Heart right ventricle (tissue), 16 donors: ENCODE data around the gene INO80C. TPM values are rescaled to one million over a fixed set of nuclear protein-coding genes. Genes with fewer than 3 reads are reported as not detected.

Experiments used
- ATAC-seq, 8 donors: fragments of 200-7000 bp; cut with Tn5 transposase; one replicate each; pipeline ENCODE4 v1.9.1; 2020; ENCODE audit warnings: mild to moderate bottlenecking in 8 of 8, moderate library complexity in 8 of 8, moderate number of reproducible peaks in 1 of 8
- DNase-seq, 2 donors: peaks; one replicate each; pipeline ENCODE4 v3.0.0-alpha.2; 2020
- H3K27ac ChIP-seq, 10 donors: fragments of 200-600 bp; sonication (generic) in 2 of 10; one replicate each; pipeline versions ENCODE4 v1.5.0 to v1.8.0; 2020 to 2022; ENCODE audit warnings: mild to moderate bottlenecking in 3 of 10
- H3K27me3 ChIP-seq, 7 donors: fragments of 200-600 bp; one replicate each; pipeline ENCODE4 v1.8.0; 2021 to 2022; ENCODE audit warnings: mild to moderate bottlenecking in 2 of 7
- H3K36me3 ChIP-seq, 9 donors: fragments of 200-600 bp; sonication (generic) in 1 of 9; one replicate each; pipeline versions ENCODE4 v1.5.0 to v1.8.0; 2020 to 2022; ENCODE audit warnings: mild to moderate bottlenecking in 2 of 9
- H3K4me1 ChIP-seq, 9 donors: fragments of 200-600 bp; sonication (generic) in 1 of 9; one replicate each; pipeline versions ENCODE4 v1.5.0 to v1.8.0; 2020 to 2022; ENCODE audit warnings: mild to moderate bottlenecking in 4 of 9
- H3K4me3 ChIP-seq, 10 donors: fragments of 200-600 bp; sonication (generic) in 2 of 10; one replicate each; pipeline versions ENCODE4 v1.5.0 to v1.8.0; 2020 to 2022; ENCODE audit warnings: mild to moderate bottlenecking in 7 of 10, moderate library complexity in 2 of 10
- H3K9me3 ChIP-seq, 11 donors: fragments of 200-600 bp in 10 of 11; sonication (generic) in 2 of 11; one replicate each; pipeline versions ENCODE4 v1.5.0 to v1.8.0; 2013 to 2022; ENCODE audit warnings: mild to moderate bottlenecking in 2 of 11, control low read depth in 1 of 11, moderate library complexity in 1 of 11
- WGBS, 2 donors: extraction: QIAGEN DNeasy Blood & Tissue Kit; methylation state at CpG; one replicate each; pipeline ENCODE4 v1.1.7; 2013; ENCODE audit warnings: inconsistent platforms in 1 of 2; 5-methylcytosine and 5-hydroxymethylcytosine counted together
- intact Hi-C, 10 donors: fragments of 100-400 bp; cut with DNase I; formaldehyde crosslinking; loops; one replicate each; pipeline versions ENCODE4 v1.11.1 to v1.14.2; 2022
- polyA plus RNA-seq, 2 donors: library from polyadenylated mRNA; stranded (reverse); fragments of 200-250 nt; gene quantifications; one replicate each; pipeline ENCODE4 v1.2.3, GENCODE V29; 2013
- total RNA-seq, 10 donors: library from RNA; stranded (reverse); fragmentation: NEBNext Ultra II Directional in 3 of 10; extraction: Animal tissue kit (Norgen Biotek cat#: 25700) in 3 of 10; gene quantifications; one replicate each; pipeline versions ENCODE4 v1.2.1 to v1.2.4, GENCODE V29; 2021 to 2023
- TF ChIP-seq, protein P1 (sequence below), 9 donors: fragments of 200-600 bp; sonication (generic) in 2 of 9; IDR thresholded peaks; one replicate each; pipeline versions ENCODE4 v1.5.0 to v1.8.0; 2021 to 2022; ENCODE audit warnings: antibody characterized with exemption in 9 of 9, mild to moderate bottlenecking in 5 of 9, moderate library complexity in 1 of 9
- donor health status: Arrhythmogenic right ventricular cardiomyopathy.
- donor health status: ischemic (EF 13 %, LVEDD 7.1; RV severe dilation, severe dysfunction).
- donor health status: healthy with polysubstance abuse.
- donor health status: DM: no; HTN: yes; CAD: no.
- donor health status: DM: no; HTN: no; CAD: no.
- donor health status: ischemic (EF 25% LVEDD 6.9; RV normal size, moderate dysfunction).
- donor health status: ischemic (EF 25% LVEDD 5.7; RV mildly dilated, moderate dysfunction).
- donor health status: healthy.
- donor health status: DM: yes; HTN: yes; CAD: no.
- donor health status: Ischemic cardiomyopathy.
- donor health status: ischemic (EF 35%, LVEDD 5.7; RV mildly dilated, moderate dysfunction).
- donor health status: nonischemic (EF 11% LVEDD 7.7; RV severe dilation, severe dysfunction).
- donor health status: DM: yes; HTN: yes; CAD: no.
- donor health status: PGD.
- donor health status: ischemic (EF 29% LVEDD 5.4; RV normal size, mild dysfunction).
- donor health status: nonischemic (EF 23%, LVEDD 6.1; RV moderate dilation, normal function).

INO80C gene
- total and polyA plus RNA-seq, 12 donors = 17.3 to 28.4 (median 25.2) TPM

DNA sequence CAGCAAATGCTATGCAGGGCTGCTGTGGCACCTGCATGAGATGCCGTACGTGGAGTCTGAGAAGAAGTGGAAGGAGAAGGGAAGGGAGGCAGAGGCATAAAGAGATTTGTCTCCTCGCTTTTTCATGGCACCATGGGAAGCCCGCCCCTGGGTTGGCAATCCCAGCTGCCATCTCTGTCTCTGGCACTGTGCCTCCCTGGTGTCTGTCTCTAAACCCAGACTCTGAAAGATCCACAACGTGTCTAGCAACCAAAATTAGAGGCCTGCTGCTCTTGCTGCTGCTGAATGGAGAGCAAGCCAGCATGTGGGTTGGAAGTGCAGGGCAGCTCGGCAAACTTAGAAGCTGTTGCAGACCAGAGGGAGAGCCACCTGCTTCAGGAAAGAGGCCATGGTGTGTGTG is 53.1 kb downstream of the INO80C start:
- DNase-seq = no peak
- no peak for ATAC-seq
- peaks cover 0 to 23% (median 3%) of the 10 kb centered on the region in 9 donors for H3K4me1 ChIP-seq
- TF ChIP-seq, protein P1, sequence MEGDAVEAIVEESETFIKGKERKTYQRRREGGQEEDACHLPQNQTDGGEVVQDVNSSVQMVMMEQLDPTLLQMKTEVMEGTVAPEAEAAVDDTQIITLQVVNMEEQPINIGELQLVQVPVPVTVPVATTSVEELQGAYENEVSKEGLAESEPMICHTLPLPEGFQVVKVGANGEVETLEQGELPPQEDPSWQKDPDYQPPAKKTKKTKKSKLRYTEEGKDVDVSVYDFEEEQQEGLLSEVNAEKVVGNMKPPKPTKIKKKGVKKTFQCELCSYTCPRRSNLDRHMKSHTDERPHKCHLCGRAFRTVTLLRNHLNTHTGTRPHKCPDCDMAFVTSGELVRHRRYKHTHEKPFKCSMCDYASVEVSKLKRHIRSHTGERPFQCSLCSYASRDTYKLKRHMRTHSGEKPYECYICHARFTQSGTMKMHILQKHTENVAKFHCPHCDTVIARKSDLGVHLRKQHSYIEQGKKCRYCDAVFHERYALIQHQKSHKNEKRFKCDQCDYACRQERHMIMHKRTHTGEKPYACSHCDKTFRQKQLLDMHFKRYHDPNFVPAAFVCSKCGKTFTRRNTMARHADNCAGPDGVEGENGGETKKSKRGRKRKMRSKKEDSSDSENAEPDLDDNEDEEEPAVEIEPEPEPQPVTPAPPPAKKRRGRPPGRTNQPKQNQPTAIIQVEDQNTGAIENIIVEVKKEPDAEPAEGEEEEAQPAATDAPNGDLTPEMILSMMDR (IDR thresholded peaks at IDR 0.05) = no peak
- intact Hi-C loops = loop anchor here in 1 of 10 donors (10.0 kb wide), 1 partner anchor 60 kb away; no protein-coding TSS in a partner anchor
- H3K4me3 ChIP-seq = no peak overlapping the region
- no peak overlapping the region for H3K27ac ChIP-seq
- H3K36me3 ChIP-seq = no peaks in the 10 kb centered on the region
- 88 to 89% methylated on average over 6 of the region's 6 CpGs for WGBS, 2 donors
- no peaks in the 10 kb centered on the region for H3K27me3 ChIP-seq
- no peaks in the 10 kb centered on the region for H3K9me3 ChIP-seq

DNA sequence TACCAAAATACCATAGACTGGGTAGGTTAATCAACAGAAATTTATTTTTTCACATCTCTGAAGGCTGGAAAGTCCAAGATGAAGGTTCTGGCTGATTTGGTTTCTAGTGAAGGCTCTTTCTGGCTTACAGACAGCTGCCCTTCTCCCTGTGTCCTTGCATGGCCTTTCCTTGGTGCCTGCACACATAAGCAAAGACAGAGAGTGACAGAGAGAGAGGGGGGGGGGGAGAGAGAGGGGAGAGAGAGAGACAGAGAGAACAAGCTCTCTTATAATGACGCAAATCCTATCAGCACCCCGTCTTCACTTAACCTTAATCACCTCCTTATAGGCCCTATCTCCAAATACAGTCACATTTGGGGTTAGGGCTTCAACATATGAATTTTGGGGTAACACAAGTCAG is 53.9 kb downstream of the INO80C start:
- ATAC-seq = peak in 6 of 8 donors; percentile 11 to 74 (median 58)
- intact Hi-C loops = loop anchor here in 1 of 10 donors (10.0 kb wide), 1 partner anchor 61 kb away; no protein-coding TSS in a partner anchor
- WGBS, 2 donors = 55 to 56% methylated on average over 2 of the region's 2 CpGs

DNA sequence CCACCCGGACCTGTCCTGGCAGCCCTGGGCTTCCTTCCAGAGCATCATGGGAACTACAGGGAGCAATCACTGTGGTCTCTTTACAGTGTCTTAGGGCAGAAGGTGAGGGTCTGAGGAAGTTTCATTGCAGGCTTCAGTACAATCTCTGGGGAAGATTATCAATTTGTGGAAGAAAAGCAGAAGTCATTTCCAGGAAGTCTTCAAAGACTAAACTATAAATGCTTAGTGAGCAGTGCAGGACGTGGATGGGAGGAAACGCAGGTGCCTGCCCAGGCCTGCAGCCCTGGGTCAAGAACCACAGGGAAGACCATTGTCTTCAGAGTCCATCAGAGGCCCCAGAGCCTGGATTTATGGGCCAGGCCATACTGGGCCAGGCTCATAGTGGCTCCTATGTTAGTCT is 54.3 kb downstream of the INO80C start:
- peaks cover 0 to 23% (median 3%) of the 10 kb centered on the region in 9 donors for H3K4me1 ChIP-seq
- ATAC-seq (peak in 1 of 8 donors; percentile 21), DNase-seq (no peak)
- H3K27ac ChIP-seq = no peak overlapping the region
- H3K36me3 ChIP-seq = no peaks in the 10 kb centered on the region
- no peaks in the 10 kb centered on the region for H3K27me3 ChIP-seq
- WGBS, 2 donors = 74 to 79% methylated on average over 3 of the region's 3 CpGs
- TF ChIP-seq, protein P1 (IDR thresholded peaks at IDR 0.05) = no peak
- H3K4me3 ChIP-seq = no peak overlapping the region
- intact Hi-C loops = loop anchor here in 1 of 10 donors (10.0 kb wide), 1 partner anchor 61 kb away; no protein-coding TSS in a partner anchor
- H3K9me3 ChIP-seq = no peaks in the 10 kb centered on the region

More for the DNA sequence above, 53.9 kb downstream of the INO80C start:
- Histone ChIP-seq H3K4me1 (peaks cover 0 to 23% (median 3%) of the 10 kb centered on the region in 9 donors), H3K36me3 (no peaks in the 10 kb centered on the region), H3K4me3 (no peak overlapping the region), H3K27ac (no peak overlapping the region), H3K9me3 (no peaks in the 10 kb centered on the region), H3K27me3 (no peaks in the 10 kb centered on the region)
- DNase-seq = no peak
- TF ChIP-seq, protein P1 (IDR thresholded peaks at IDR 0.05) = no peak

DNA sequence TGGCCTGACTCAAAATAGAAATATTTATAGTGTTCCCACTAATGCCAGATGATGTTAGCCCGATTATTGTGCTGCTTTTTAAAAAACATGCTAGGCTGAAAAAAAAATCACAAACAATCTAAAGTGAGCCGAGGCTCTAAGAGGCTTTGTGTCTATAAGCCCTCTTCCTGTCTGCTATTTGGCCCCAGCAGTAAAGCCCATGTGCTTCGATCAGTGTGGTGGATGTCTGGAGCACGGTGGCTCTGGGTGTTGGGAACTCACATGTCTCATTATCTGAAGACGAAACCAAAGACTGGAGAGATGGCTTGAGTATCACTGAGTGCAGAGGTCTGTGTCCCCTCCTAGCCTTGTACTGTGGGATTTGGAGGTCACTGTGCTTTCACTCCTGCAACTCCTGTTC is 55.1 kb downstream of the INO80C start:
- intact Hi-C loops = loop anchor here in 1 of 10 donors (10.0 kb wide), 1 partner anchor 62 kb away; no protein-coding TSS in a partner anchor
- DNase-seq = no peak
- Histone ChIP-seq H3K27me3 (no peaks in the 10 kb centered on the region), H3K27ac (no peak overlapping the region), H3K4me1 (peaks cover 0 to 23% (median 3%) of the 10 kb centered on the region in 9 donors), H3K36me3 (no peaks in the 10 kb centered on the region), H3K9me3 (no peaks in the 10 kb centered on the region), H3K4me3 (no peak overlapping the region)
- WGBS, 2 donors = 54 to 64% methylated on average over 5 of the region's 5 CpGs
- ATAC-seq = no peak
- TF ChIP-seq, protein P1 (IDR thresholded peaks at IDR 0.05) = no peak
